AG04449 (cell line): Measurements from ENCODE around the gene DBF4B.

Experiments
- CTCF ChIA-PET: fragments of 350-600 bp; formaldehyde crosslinking; extraction: SDS; loops from one replicate; lab custom pipeline; 2021; ENCODE audit warnings: antibody characterized with exemption; lab: Yijun Ruan, JAX
- POLR2A ChIA-PET: fragments of 400-600, 350-600 bp; formaldehyde crosslinking; extraction: SDS; loops from one replicate; lab custom pipeline; 2020; ENCODE audit warnings: antibody characterized with exemption, inconsistent platforms; lab: Yijun Ruan, JAX
- DNase-seq: peaks from one replicate; pipeline ENCODE4 v3.0.0-alpha.2; 2010; ENCODE audit warnings: low read depth, low spot score
- H3K4me3 ChIP-seq: 2 replicates; pipeline ENCODE4 v1.5.1; 2011; ENCODE audit warnings: low read depth, mild to moderate bottlenecking, control low read depth, low read length
- CTCF ChIP-seq: IDR thresholded peaks from one replicate; pipeline ENCODE4 v1.5.1; 2011; ENCODE audit warnings: mild to moderate bottlenecking, moderate library complexity, low read length, control low read depth, inconsistent platforms; ENCODE audit not compliant: insufficient read depth; ENCODE audit errors: missing control alignments

The DBF4B gene

GRCh38 chr17:44760474-44761308 lies 52.2 kb downstream of the DBF4B start:
- ChIA-PET POLR2A (no interaction called here), CTCF (interaction anchor here (0.8 to 2.9 kb wide), 4 partner anchors 14 to 104 kb away, joined by 3 to 17 read pairs (median 8); no protein-coding TSS in a partner anchor)
- no peak for DNase-seq
- no peak for TF ChIP-seq CTCF
- H3K4me3 ChIP-seq, result no peak overlapping the region

GRCh38 chr17:44761932-44762810 lies 53.7 kb downstream of the DBF4B start:
- H3K4me3 ChIP-seq, result no peak overlapping the region
- POLR2A ChIA-PET, result no interaction called here
- DNase-seq, result no peak
- TF ChIP-seq CTCF, result no peak
- CTCF ChIA-PET, result interaction anchor here (0.7 to 2.9 kb wide), 7 partner anchors 9 to 116 kb away, joined by 3 to 17 read pairs (median 3); no protein-coding TSS in a partner anchor

- CTCF ChIA-PET, result interaction anchor here (0.7 to 2.9 kb wide), 6 partner anchors 12 to 115 kb away, joined by 3 to 17 read pairs (median 4); no protein-coding TSS in a partner anchor
- H3K4me3 ChIP-seq, result no peak overlapping the region
- TF ChIP-seq CTCF, result no peak
- POLR2A ChIA-PET, result no interaction called here
- no peak for DNase-seq
These were observed 54.7 kb downstream of the DBF4B start for GRCh38 chr17:44763170-44763569.

- POLR2A ChIA-PET, result no interaction called here
- CTCF ChIA-PET, result interaction anchor here (1.3 to 3.6 kb wide), 5 partner anchors 9 to 112 kb away, joined by 3 to 27 read pairs (median 4); no protein-coding TSS in a partner anchor
- no peak for TF ChIP-seq CTCF
- no peak for DNase-seq
- no peak overlapping the region for H3K4me3 ChIP-seq
These were observed 57.5 kb downstream of the DBF4B start for GRCh38 chr17:44765965-44766364.

GRCh38 chr17:44766409-44767038 lies 58.1 kb downstream of the DBF4B start:
- no peak for DNase-seq
- TF ChIP-seq CTCF, result no peak
- POLR2A ChIA-PET, result no interaction called here
- CTCF ChIA-PET, result interaction anchor here (1.3 to 3.6 kb wide), 5 partner anchors 8 to 112 kb away, joined by 3 to 27 read pairs (median 4); no protein-coding TSS in a partner anchor
- H3K4me3 ChIP-seq, result no peak overlapping the region
